ENCODE measurements around the gene C5orf15.

Gene C5orf15

DNA sequence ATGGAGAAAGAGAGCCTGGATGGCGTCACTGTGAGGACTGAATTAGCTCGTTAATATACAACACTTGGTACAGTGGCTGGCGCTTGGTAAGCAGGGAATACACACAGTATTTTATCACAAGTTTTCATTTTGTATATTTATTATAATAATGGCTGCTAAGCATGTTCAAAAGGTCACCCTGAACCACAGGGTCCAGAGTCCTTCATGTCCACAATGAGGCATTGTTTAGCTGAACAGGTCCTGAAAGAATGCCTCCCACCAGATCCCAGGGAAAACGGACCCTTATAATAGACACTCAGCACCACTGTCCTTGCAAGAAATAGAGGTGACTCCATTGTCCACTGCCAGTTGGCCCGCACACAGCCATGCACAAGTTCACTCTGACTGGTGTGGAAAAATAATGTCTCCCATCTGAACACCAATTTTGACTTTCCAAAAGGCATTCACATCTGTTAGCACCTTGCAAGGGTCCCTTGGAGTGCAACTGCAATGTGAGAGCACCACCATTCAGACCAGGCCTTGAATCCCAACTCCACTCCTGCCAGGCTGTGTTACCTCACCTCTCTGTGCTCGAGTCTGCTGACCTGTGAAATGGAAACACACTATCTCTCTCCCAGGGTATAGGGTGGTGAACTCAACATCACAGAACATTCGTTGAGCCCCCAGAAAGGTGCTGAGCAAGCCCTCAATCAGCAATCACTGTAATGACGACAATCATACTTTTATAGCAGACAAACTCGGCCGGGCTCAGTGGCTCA is 32.5 kb upstream of the C5orf15 start:
- H3K27ac ChIP-seq (ENCODE audit: low read length): no peak overlapping the region
- peaks cover 7% of the 10 kb centered on the region for H3K36me3 ChIP-seq (ENCODE audit: control insufficient read depth, low read depth, low read length)
- peaks cover 17% of the 10 kb centered on the region for H3K4me1 ChIP-seq (ENCODE audit: control insufficient read depth, low read depth, low read length)
- H3K4me3 ChIP-seq (ENCODE audit: low read length): no peak overlapping the region
- no peaks in the 10 kb centered on the region for H3K27me3 ChIP-seq (ENCODE audit: control insufficient read depth, insufficient read depth, low read length)
- no peak overlapping the region for H3K9ac ChIP-seq (ENCODE audit: low read length)
- H3K9me3 ChIP-seq (ENCODE audit: control insufficient read depth, low read depth, low read length): no peaks in the 10 kb centered on the region

DNA sequence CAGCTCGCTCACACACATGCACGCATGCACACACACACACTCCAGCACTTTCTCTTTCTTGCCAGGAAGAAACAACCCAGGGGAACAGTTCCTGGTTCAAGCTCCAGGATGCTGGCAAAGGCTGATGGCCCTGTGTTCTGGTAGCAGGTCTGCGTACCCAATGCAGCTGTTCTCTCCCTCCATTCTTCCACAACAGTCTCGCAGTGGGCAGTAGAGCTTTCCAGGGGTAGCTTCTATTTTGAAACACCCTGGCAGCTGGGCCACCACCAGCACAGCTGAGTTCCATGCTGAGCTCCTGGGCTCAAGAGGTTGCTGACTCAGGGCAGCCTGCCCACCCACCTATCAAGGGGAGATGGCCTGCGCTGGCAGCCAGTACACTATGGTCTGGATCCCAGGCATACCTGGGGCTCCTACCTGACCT is 31.7 kb upstream of the C5orf15 start:
- peaks cover 20% of the 10 kb centered on the region for H3K4me1 ChIP-seq (ENCODE audit: control insufficient read depth, low read depth, low read length)
- H3K27me3 ChIP-seq (ENCODE audit: control insufficient read depth, insufficient read depth, low read length): no peaks in the 10 kb centered on the region
- no peak overlapping the region for H3K27ac ChIP-seq (ENCODE audit: low read length)
- H3K4me3 ChIP-seq (ENCODE audit: low read length): no peak overlapping the region
- peaks cover 7% of the 10 kb centered on the region for H3K36me3 ChIP-seq (ENCODE audit: control insufficient read depth, low read depth, low read length)
- no peaks in the 10 kb centered on the region for H3K9me3 ChIP-seq (ENCODE audit: control insufficient read depth, low read depth, low read length)
- no peak overlapping the region for H3K9ac ChIP-seq (ENCODE audit: low read length)

DNA sequence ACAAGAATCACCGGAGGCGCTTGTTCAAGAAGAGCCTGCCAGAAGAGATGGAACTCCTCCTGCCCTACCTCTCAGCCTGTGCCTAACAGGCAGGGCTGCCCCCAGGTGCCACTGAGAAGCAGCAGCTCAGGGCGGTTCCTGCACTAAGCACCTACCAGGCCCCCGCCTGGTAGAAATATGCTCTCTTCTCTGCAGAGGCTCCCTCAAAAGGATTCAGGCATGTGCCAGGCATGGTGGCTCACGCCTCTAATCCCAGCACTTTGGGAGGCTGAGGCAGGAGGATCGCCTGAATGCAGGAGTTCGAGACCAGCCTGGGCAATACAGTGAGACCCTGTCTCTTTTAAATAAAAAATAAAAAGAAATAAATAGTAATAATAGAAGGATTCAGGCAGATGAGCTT is 30.4 kb upstream of the C5orf15 start:
- no peak overlapping the region for H3K9ac ChIP-seq (ENCODE audit: low read length)
- H3K9me3 ChIP-seq (ENCODE audit: control insufficient read depth, low read depth, low read length): no peaks in the 10 kb centered on the region
- peaks cover 7% of the 10 kb centered on the region for H3K36me3 ChIP-seq (ENCODE audit: control insufficient read depth, low read depth, low read length)
- H3K4me3 ChIP-seq (ENCODE audit: low read length): no peak overlapping the region
- no peaks in the 10 kb centered on the region for H3K27me3 ChIP-seq (ENCODE audit: control insufficient read depth, insufficient read depth, low read length)
- no peak overlapping the region for H3K27ac ChIP-seq (ENCODE audit: low read length)
- H3K4me1 ChIP-seq (ENCODE audit: control insufficient read depth, low read depth, low read length): peaks cover 23% of the 10 kb centered on the region

DNA sequence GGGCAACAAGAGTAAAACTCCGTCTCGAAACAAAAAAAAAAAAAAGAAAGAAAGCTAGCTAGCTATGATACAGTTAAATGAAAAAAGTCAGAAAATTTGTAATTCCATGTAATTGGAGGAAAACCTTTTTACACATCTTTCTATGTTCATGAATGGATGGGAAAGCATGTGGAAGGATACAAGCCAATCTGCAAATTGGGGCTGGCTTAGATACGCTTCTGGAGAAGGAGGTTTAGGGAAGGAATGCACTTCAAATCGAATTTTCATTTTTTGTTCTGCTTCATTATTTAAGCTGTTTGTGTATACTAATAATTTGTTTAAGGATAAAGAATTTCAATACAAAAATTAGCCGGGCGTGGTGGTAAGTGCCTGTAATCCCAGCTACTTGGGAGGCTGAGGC is 29.6 kb upstream of the C5orf15 start:
- H3K27me3 ChIP-seq (ENCODE audit: control insufficient read depth, insufficient read depth, low read length): no peaks in the 10 kb centered on the region
- no peaks in the 10 kb centered on the region for H3K9me3 ChIP-seq (ENCODE audit: control insufficient read depth, low read depth, low read length)
- H3K9ac ChIP-seq (ENCODE audit: low read length): no peak overlapping the region
- H3K27ac ChIP-seq (ENCODE audit: low read length): no peak overlapping the region
- peaks cover 7% of the 10 kb centered on the region for H3K36me3 ChIP-seq (ENCODE audit: control insufficient read depth, low read depth, low read length)
- peaks cover 20% of the 10 kb centered on the region for H3K4me1 ChIP-seq (ENCODE audit: control insufficient read depth, low read depth, low read length)
- no peak overlapping the region for H3K4me3 ChIP-seq (ENCODE audit: low read length)

DNA sequence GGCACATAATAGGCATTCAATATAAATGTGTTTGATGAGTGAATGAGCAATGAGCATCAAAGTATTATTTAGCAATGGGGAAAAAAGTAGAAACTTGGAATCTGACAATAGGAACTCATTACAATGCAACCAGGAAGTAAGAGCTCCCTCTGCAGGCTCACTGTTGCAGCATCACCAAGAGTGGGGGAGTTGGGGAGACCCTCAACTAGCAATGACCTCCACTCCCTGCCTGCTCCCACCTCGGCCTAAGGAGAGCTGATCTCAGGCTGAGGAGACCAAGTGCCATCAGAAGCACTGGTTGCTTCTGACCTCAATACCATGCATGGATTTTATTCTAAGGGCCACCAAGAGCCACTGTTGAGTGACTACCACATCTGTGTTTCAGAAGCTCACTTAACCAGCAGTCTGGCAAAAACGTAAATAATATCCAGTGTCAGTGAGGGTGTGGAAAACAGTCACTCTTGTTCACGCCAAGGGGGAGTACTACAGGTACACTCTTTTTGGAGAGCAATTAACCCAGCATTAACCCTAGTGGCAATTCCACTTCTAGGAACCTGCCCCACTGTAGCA is 28.3 kb upstream of the C5orf15 start:
- Histone ChIP-seq H3K9ac (ENCODE audit: low read length) (no peak overlapping the region), H3K4me3 (ENCODE audit: low read length) (no peak overlapping the region), H3K9me3 (ENCODE audit: control insufficient read depth, low read depth, low read length) (no peaks in the 10 kb centered on the region), H3K27me3 (ENCODE audit: control insufficient read depth, insufficient read depth, low read length) (no peaks in the 10 kb centered on the region), H3K4me1 (ENCODE audit: control insufficient read depth, low read depth, low read length) (peaks cover 18% of the 10 kb centered on the region), H3K27ac (ENCODE audit: low read length) (no peak overlapping the region), H3K36me3 (ENCODE audit: control insufficient read depth, low read depth, low read length) (peaks cover 5% of the 10 kb centered on the region)

DNA sequence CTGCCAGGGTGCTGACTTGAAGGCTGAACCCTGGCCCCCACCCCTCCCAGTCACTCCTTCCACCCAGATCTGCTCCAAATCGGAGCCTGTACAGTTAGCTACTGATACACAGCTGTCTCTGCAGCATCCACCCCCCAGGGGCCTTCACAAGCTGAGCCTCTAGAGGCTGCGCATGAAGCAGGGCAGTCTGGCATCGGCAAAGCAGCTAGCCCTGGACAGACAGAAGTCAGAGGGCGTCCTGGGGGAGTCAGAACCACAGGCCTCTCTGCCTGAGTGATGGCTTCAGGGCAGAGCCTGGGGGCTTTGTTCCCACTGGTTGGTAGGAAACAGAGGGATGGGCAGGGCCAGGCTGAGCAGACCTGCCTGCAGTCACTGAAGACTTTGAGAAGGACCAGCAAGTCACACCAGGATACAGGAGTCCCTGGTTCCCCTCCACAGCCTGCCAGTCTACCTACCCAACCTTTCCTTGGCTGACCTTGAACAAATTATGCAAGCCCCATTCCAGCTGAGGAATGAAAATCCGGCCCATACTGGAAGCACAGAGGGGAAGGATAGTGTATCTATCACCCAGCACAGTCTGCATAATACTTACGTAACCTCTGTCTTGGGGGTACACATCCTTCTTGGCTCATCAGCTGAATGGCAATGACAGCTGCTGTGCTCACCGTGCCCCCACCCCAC is 27.6 kb upstream of the C5orf15 start:
- Histone ChIP-seq H3K36me3 (ENCODE audit: control insufficient read depth, low read depth, low read length) (peaks cover 9% of the 10 kb centered on the region), H3K9ac (ENCODE audit: low read length) (no peak overlapping the region), H3K27me3 (ENCODE audit: control insufficient read depth, insufficient read depth, low read length) (no peaks in the 10 kb centered on the region), H3K4me3 (ENCODE audit: low read length) (no peak overlapping the region), H3K4me1 (ENCODE audit: control insufficient read depth, low read depth, low read length) (peaks cover 18% of the 10 kb centered on the region), H3K9me3 (ENCODE audit: control insufficient read depth, low read depth, low read length) (no peaks in the 10 kb centered on the region), H3K27ac (ENCODE audit: low read length) (no peak overlapping the region)

GRCh38 chr5:133995341-133995740 is 26.9 kb upstream of the C5orf15 start:
- Histone ChIP-seq H3K4me3 (ENCODE audit: low read length) (no peak overlapping the region), H3K27me3 (ENCODE audit: control insufficient read depth, insufficient read depth, low read length) (no peaks in the 10 kb centered on the region), H3K4me1 (ENCODE audit: control insufficient read depth, low read depth, low read length) (peaks cover 18% of the 10 kb centered on the region), H3K9ac (ENCODE audit: low read length) (no peak overlapping the region), H3K36me3 (ENCODE audit: control insufficient read depth, low read depth, low read length) (peaks cover 13% of the 10 kb centered on the region), H3K27ac (ENCODE audit: low read length) (no peak overlapping the region), H3K9me3 (ENCODE audit: control insufficient read depth, low read depth, low read length) (no peaks in the 10 kb centered on the region)

- peaks cover 17% of the 10 kb centered on the region for H3K36me3 ChIP-seq (ENCODE audit: control insufficient read depth, low read depth, low read length)
- H3K4me1 ChIP-seq (ENCODE audit: control insufficient read depth, low read depth, low read length): peaks cover 18% of the 10 kb centered on the region
- no peaks in the 10 kb centered on the region for H3K9me3 ChIP-seq (ENCODE audit: control insufficient read depth, low read depth, low read length)
- no peak overlapping the region for H3K9ac ChIP-seq (ENCODE audit: low read length)
- no peak overlapping the region for H3K4me3 ChIP-seq (ENCODE audit: low read length)
- H3K27me3 ChIP-seq (ENCODE audit: control insufficient read depth, insufficient read depth, low read length): no peaks in the 10 kb centered on the region
- H3K27ac ChIP-seq (ENCODE audit: low read length): no peak overlapping the region
Observed at GRCh38 chr5:133994990-133995333, 26.5 kb upstream of the C5orf15 start.

GRCh38 chr5:133994297-133994989 is 26.0 kb upstream of the C5orf15 start:
- Histone ChIP-seq H3K9me3 (ENCODE audit: control insufficient read depth, low read depth, low read length) (no peaks in the 10 kb centered on the region), H3K4me3 (ENCODE audit: low read length) (no peak overlapping the region), H3K4me1 (ENCODE audit: control insufficient read depth, low read depth, low read length) (peaks cover 18% of the 10 kb centered on the region), H3K9ac (ENCODE audit: low read length) (no peak overlapping the region), H3K27ac (ENCODE audit: low read length) (no peak overlapping the region), H3K27me3 (ENCODE audit: control insufficient read depth, insufficient read depth, low read length) (no peaks in the 10 kb centered on the region), H3K36me3 (ENCODE audit: control insufficient read depth, low read depth, low read length) (peaks cover 19% of the 10 kb centered on the region)

- H3K36me3 ChIP-seq (ENCODE audit: control insufficient read depth, low read depth, low read length): peaks cover 28% of the 10 kb centered on the region
- no peaks in the 10 kb centered on the region for H3K9me3 ChIP-seq (ENCODE audit: control insufficient read depth, low read depth, low read length)
- H3K27ac ChIP-seq (ENCODE audit: low read length): no peak overlapping the region
Observed at GRCh38 chr5:133993185-133993936, 24.9 kb upstream of the C5orf15 start.

More at GRCh38 chr5:133993185-133993936, 24.9 kb upstream of the C5orf15 start:
- H3K4me3 ChIP-seq (ENCODE audit: low read length): no peak overlapping the region
- peaks cover 18% of the 10 kb centered on the region for H3K4me1 ChIP-seq (ENCODE audit: control insufficient read depth, low read depth, low read length)
- H3K27me3 ChIP-seq (ENCODE audit: control insufficient read depth, insufficient read depth, low read length): no peaks in the 10 kb centered on the region
- no peak overlapping the region for H3K9ac ChIP-seq (ENCODE audit: low read length)

Data from iPS-18a (cell line).